Thyroid gland (tissue), 4 donors: ENCODE data around the gene PEPD. TPM values are rescaled to one million over a fixed set of nuclear protein-coding genes. Genes with fewer than 3 reads are reported as not detected.

ENCODE experiments used
- DNase-seq, 2 donors: peaks; one replicate each; pipeline ENCODE4 v3.0.0-alpha.2; 2019
- H3K27ac ChIP-seq, 3 donors: fragments of 200-600 bp; sonication (generic); 1 replicate in 2 of 3; 2 replicates in 1 of 3; pipeline ENCODE4 v1.5.1; 2016 to 2019; ENCODE audit warnings: mild to moderate bottlenecking in 1 of 3, moderate library complexity in 1 of 3
- H3K27me3 ChIP-seq: fragments of 200-600 bp; sonication (generic); one replicate; pipeline ENCODE4 v1.5.1; 2019
- H3K36me3 ChIP-seq, 2 donors: fragments of 200-600 bp; sonication (generic); one replicate each; pipeline ENCODE4 v1.5.1; 2016 to 2019
- H3K4me1 ChIP-seq, 2 donors: fragments of 200-600 bp; sonication (generic); one replicate each; pipeline ENCODE4 v1.5.1; 2017 to 2019
- H3K4me3 ChIP-seq, 3 donors: fragments of 200-600 bp; sonication (generic); replicated peaks in 1 of 3; 1 replicate in 2 of 3; 2 replicates in 1 of 3; pipeline ENCODE4 v1.5.1; 2016; ENCODE audit warnings: mild to moderate bottlenecking in 1 of 3
- H3K9me3 ChIP-seq: fragments of 200-600 bp; sonication (generic); one replicate; pipeline ENCODE4 v1.5.1; 2017
- CTCF ChIP-seq, 6 experiments: fragments of 200-600 bp in 3 of 6; fragments of 450-650 bp in 3 of 6; sonication (generic) in 3 of 6; IDR thresholded peaks; one replicate each; pipeline ENCODE4 v1.5.1; 2016 to 2019; ENCODE audit warnings: antibody characterized with exemption in 6 of 6, mild to moderate bottlenecking in 2 of 6, inconsistent platforms in 1 of 6, moderate library complexity in 1 of 6
- POLR2A ChIP-seq, 2 donors: fragments of 450-650 bp; IDR thresholded peaks; one replicate each; pipeline ENCODE4 v1.6.1; 2017; ENCODE audit warnings: antibody characterized with exemption in 2 of 2, mild to moderate bottlenecking in 2 of 2, moderate library complexity in 1 of 2
- WGBS, 2 donors: methylation state at CpG; one replicate each; pipeline ENCODE4 v1.1.5; 2017; 5-methylcytosine and 5-hydroxymethylcytosine counted together
- intact Hi-C: fragments of 100-400 bp; cut with DNase I; formaldehyde crosslinking; loops from one replicate; pipeline ENCODE4 v1.15.1; 2023
- total RNA-seq, 4 donors: library from RNA; depleted of rRNA; stranded (reverse); fragments of >200 nt; gene quantifications; one replicate each; pipeline ENCODE4 v1.2.3, GENCODE V29; 2016

The PEPD gene
- total RNA-seq, 4 donors from 2014 or later = 76.8 to 121 (median 102) TPM

- no peaks in the 10 kb centered on the region for H3K9me3 ChIP-seq
- H3K27me3 ChIP-seq = no peaks in the 10 kb centered on the region
- intact Hi-C loops = no loop called here
- DNase-seq = no peak
- H3K4me3 ChIP-seq = no peak overlapping the region
- no peaks in the 10 kb centered on the region for H3K36me3 ChIP-seq
- H3K4me1 ChIP-seq = no peaks in the 10 kb centered on the region
- no peak for TF ChIP-seq CTCF (IDR thresholded peaks at IDR 0.05)
- TF ChIP-seq POLR2A (IDR thresholded peaks at IDR 0.05) = no peak
- WGBS, 2 donors = 73 to 86% methylated on average over 4 to 9 of the region's 11 CpGs
- H3K27ac ChIP-seq = no peak overlapping the region
These were observed 65.3 kb downstream of the PEPD start for GRCh38 chr19:33456076-33456844.

- H3K36me3 ChIP-seq = no peaks in the 10 kb centered on the region
- no peaks in the 10 kb centered on the region for H3K9me3 ChIP-seq
- no peaks in the 10 kb centered on the region for H3K27me3 ChIP-seq
- intact Hi-C loops = no loop called here
- no peak overlapping the region for H3K4me3 ChIP-seq
- no peak for TF ChIP-seq POLR2A (IDR thresholded peaks at IDR 0.05)
- TF ChIP-seq CTCF (IDR thresholded peaks at IDR 0.05) = no peak
- DNase-seq = no peak
- H3K27ac ChIP-seq = no peak overlapping the region
- no peaks in the 10 kb centered on the region for H3K4me1 ChIP-seq
- 93 to 95% methylated on average over 3 of the region's 3 CpGs for WGBS, 2 donors
These were observed 68.3 kb downstream of the PEPD start for GRCh38 chr19:33453265-33453664.

- H3K4me1 ChIP-seq = no peaks in the 10 kb centered on the region
- no peaks in the 10 kb centered on the region for H3K36me3 ChIP-seq
- H3K27ac ChIP-seq = no peak overlapping the region
- no peaks in the 10 kb centered on the region for H3K27me3 ChIP-seq
- H3K9me3 ChIP-seq = no peaks in the 10 kb centered on the region
- intact Hi-C loops = no loop called here
- no peak for TF ChIP-seq CTCF (IDR thresholded peaks at IDR 0.05)
- no peak for TF ChIP-seq POLR2A (IDR thresholded peaks at IDR 0.05)
- no peak for DNase-seq
- 94% methylated on average over 7 of the region's 7 CpGs for WGBS, 2 donors
- no peak overlapping the region for H3K4me3 ChIP-seq
These were observed 70.9 kb downstream of the PEPD start for GRCh38 chr19:33450689-33451088.

- H3K27me3 ChIP-seq = no peaks in the 10 kb centered on the region
- H3K36me3 ChIP-seq = no peaks in the 10 kb centered on the region
- H3K4me1 ChIP-seq = no peaks in the 10 kb centered on the region
- TF ChIP-seq POLR2A (IDR thresholded peaks at IDR 0.05) (no peak), CTCF (IDR thresholded peaks at IDR 0.05) (no peak)
- 93% methylated on average over 6 of the region's 6 CpGs for WGBS, 2 donors
- H3K4me3 ChIP-seq = no peak overlapping the region
- no peaks in the 10 kb centered on the region for H3K9me3 ChIP-seq
- H3K27ac ChIP-seq = no peak overlapping the region
- intact Hi-C loops = no loop called here
- no peak for DNase-seq
These were observed 71.8 kb downstream of the PEPD start for GRCh38 chr19:33449799-33450198.

GRCh38 chr19:33448159-33448516 lies 73.5 kb downstream of the PEPD start:
- no peak overlapping the region for H3K4me3 ChIP-seq
- no peaks in the 10 kb centered on the region for H3K36me3 ChIP-seq
- no peaks in the 10 kb centered on the region for H3K27me3 ChIP-seq
- H3K27ac ChIP-seq = no peak overlapping the region
- TF ChIP-seq CTCF (IDR thresholded peaks at IDR 0.05) (no peak), POLR2A (IDR thresholded peaks at IDR 0.05) (no peak)
- intact Hi-C loops = no loop called here
- H3K9me3 ChIP-seq = no peaks in the 10 kb centered on the region
- no peak for DNase-seq
- H3K4me1 ChIP-seq = no peaks in the 10 kb centered on the region
- WGBS, 2 donors = 90 to 96% methylated on average over 9 of the region's 9 CpGs
